Measurements from ENCODE around the gene ASB13.

ASB13 gene

GRCh38 chr10:5613481-5614154, 52.8 kb downstream of the ASB13 start:
- Mint-ChIP-seq H3K27ac (no peak overlapping the region), H3K9me3 (no peaks in the 10 kb centered on the region), H3K4me3 (no peak overlapping the region), H3K4me1 (no peaks in the 10 kb centered on the region), H3K27me3 (peaks cover 8% of the 10 kb centered on the region)
- DNase-seq (no peak), ATAC-seq (no peak)

GRCh38 chr10:5611899-5612680, 54.3 kb downstream of the ASB13 start:
- DNase-seq (no peak), ATAC-seq (no peak)
- Mint-ChIP-seq H3K9me3 (no peaks in the 10 kb centered on the region), H3K27ac (no peak overlapping the region), H3K4me1 (no peaks in the 10 kb centered on the region), H3K27me3 (peaks cover 15% of the 10 kb centered on the region), H3K4me3 (no peak overlapping the region)

DNA sequence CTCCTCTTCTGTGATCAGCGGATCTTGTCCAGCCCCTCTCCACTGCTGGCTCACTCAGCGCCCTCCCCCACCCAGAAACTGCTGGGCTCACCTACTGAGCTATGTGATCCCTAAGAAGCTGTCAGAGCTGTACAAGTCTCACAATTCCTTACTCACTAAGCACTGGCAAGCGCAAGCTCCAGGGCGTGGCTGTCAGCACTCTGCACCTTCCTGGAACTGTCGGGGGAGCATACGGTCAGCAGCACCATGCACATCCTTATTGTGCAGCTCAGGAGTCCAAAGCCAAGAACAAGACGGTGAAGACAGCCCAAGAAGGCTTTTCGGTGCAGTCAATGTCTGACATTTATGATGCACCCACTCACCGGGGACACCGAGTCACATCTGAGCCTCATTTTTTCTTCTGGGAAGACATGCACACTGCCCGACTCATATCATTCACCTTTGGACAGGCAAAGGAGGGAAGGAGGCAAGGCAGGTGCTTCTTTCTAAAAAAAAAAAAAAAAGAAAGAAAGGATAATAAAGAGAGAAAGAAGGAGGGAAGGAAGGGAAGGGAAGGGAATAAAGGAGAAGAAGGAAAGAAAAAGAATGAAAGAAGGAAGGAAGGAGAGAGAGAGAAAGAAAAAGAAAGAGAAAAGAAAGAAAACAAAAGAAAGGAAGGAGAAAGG, 56.3 kb downstream of the ASB13 start:
- ATAC-seq (no peak), DNase-seq (no peak)
- Mint-ChIP-seq H3K27ac (peak overlapping the region in 1 of 2 donors; percentile 68), H3K4me3 (no peak overlapping the region), H3K9me3 (no peaks in the 10 kb centered on the region), H3K4me1 (no peaks in the 10 kb centered on the region), H3K27me3 (peaks cover 15% of the 10 kb centered on the region)

GRCh38 chr10:5608608-5609220, 57.7 kb downstream of the ASB13 start:
- peaks cover 15% of the 10 kb centered on the region for H3K27me3 Mint-ChIP-seq
- ATAC-seq (no peak), DNase-seq (no peak)
- no peak overlapping the region for H3K4me3 Mint-ChIP-seq
- H3K9me3 Mint-ChIP-seq = no peaks in the 10 kb centered on the region
- no peak overlapping the region for H3K27ac Mint-ChIP-seq
- H3K4me1 Mint-ChIP-seq = no peaks in the 10 kb centered on the region

DNA sequence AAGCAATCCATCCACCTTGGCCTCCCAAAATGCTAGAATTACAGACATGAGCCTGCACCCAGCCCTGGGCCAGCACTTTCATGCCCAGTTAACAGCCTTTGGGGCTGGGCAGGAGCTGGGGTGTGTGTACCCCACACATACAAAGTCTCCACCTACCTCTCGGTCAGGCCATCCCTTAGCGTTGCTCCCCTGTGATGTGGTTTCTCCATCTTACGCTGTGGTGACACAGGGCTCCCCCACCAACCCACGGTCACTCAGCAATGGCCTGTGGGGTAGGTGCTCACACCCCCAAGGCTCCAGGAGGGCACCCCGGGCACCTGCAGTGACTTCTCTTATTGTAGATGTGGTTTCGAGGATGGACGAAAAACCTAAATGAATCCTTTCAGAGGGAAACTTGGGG, 58.8 kb downstream of the ASB13 start:
- Mint-ChIP-seq H3K9me3 (no peaks in the 10 kb centered on the region), H3K4me1 (no peaks in the 10 kb centered on the region), H3K27me3 (peaks cover 15% of the 10 kb centered on the region), H3K27ac (no peak overlapping the region), H3K4me3 (no peak overlapping the region)
- no peak for ATAC-seq
- no peak for DNase-seq

GRCh38 chr10:5606864-5607263, 59.5 kb downstream of the ASB13 start:
- peaks cover 15% of the 10 kb centered on the region for H3K27me3 Mint-ChIP-seq
- no peaks in the 10 kb centered on the region for H3K9me3 Mint-ChIP-seq
- H3K4me3 Mint-ChIP-seq = no peak overlapping the region
- H3K27ac Mint-ChIP-seq = no peak overlapping the region
- H3K4me1 Mint-ChIP-seq = no peaks in the 10 kb centered on the region
- DNase-seq (no peak), ATAC-seq (peak; percentile 49)

- peaks cover 15% of the 10 kb centered on the region for H3K27me3 Mint-ChIP-seq
- no peak for DNase-seq
- H3K27ac Mint-ChIP-seq = no peak overlapping the region
Measured at GRCh38 chr10:5606321-5606720, 60.1 kb downstream of the ASB13 start.

DNA sequence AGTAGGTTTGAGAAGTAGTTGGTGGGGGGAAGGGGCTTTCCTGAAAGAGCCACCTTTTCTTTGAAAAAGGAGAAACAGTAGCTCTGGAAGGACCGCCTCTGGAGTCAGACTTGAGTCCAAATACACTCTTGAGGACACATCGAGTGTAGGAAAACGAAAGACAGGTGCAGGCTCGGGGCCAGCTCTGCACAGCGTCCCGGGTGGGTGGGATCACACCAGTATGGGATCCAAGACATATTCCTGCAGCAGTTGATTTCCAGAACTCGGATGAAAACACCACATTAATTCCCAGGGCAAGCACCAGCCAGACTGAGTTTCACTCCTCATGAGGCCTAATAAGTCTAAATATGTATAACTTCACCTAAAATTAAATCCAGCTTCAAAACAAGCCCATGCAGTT, 61.4 kb downstream of the ASB13 start:
- DNase-seq (no peak), ATAC-seq (no peak)
- Mint-ChIP-seq H3K27ac (no peak overlapping the region), H3K27me3 (peaks cover 14% of the 10 kb centered on the region), H3K9me3 (no peaks in the 10 kb centered on the region), H3K4me3 (no peak overlapping the region), H3K4me1 (no peaks in the 10 kb centered on the region)

More at GRCh38 chr10:5606321-5606720, 60.1 kb downstream of the ASB13 start:
- no peaks in the 10 kb centered on the region for H3K4me1 Mint-ChIP-seq
- ATAC-seq = no peak
- H3K4me3 Mint-ChIP-seq = no peak overlapping the region
- H3K9me3 Mint-ChIP-seq = no peaks in the 10 kb centered on the region

DNA sequence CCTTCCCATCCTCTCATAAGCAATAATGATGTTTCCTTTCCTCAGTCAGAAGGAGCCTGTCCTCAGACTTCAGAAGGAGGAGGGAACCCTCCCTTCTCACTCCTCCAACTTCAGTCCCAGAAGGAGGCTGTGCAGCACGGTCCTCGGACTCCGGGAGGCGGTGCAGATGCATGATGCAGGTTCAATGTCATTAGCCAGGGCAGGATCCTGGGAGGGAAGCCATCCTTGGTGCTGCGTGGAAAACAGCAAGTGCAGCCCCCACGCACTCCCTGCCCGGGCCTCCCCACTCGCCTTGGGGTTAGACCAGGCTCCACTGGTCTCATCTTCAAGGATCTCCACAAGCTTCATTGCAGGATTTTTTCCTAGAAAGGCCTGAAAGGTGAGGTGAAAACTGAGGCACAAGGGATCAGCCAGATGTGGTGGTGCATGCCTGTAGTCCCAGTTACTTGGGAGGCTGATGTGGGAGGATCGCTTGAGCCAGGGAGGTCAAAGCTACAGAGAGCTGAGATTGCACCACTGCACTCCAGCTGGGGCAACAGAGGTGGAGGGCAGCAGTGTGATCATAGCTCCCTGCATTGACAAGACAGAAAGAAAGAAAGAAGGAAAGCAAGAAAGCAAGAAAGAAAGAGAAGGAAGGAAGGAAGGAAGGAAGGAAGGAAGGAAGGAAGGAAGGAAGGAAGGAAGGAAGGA, 62.0 kb downstream of the ASB13 start:
- H3K27ac Mint-ChIP-seq = no peak overlapping the region
- H3K4me1 Mint-ChIP-seq = no peaks in the 10 kb centered on the region
- no peaks in the 10 kb centered on the region for H3K9me3 Mint-ChIP-seq
- H3K27me3 Mint-ChIP-seq = peaks cover 10% of the 10 kb centered on the region
- DNase-seq = no peak
- no peak overlapping the region for H3K4me3 Mint-ChIP-seq
- ATAC-seq = no peak

DNA sequence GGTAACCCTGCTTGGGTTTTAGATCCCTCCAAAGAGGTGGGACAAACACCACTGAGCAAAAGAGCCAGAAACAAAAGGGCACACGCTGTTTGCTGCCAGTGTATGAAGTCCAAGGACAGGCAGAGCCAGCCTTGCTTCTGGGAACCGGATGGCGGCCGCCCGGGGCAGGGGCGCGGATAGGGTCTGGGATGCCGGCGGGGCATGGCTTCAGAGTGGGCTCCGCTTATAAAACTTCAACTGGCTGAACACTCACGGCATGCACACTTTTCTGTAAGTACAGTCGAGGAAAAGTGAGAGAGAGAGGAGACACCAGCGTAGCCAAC, 62.6 kb downstream of the ASB13 start:
- DNase-seq (no peak), ATAC-seq (no peak)
- peaks cover 9% of the 10 kb centered on the region for H3K27me3 Mint-ChIP-seq
- H3K4me1 Mint-ChIP-seq = no peaks in the 10 kb centered on the region
- no peak overlapping the region for H3K27ac Mint-ChIP-seq
- no peak overlapping the region for H3K4me3 Mint-ChIP-seq
- H3K9me3 Mint-ChIP-seq = no peaks in the 10 kb centered on the region

GRCh38 chr10:5603091-5603847, 63.1 kb downstream of the ASB13 start:
- no peaks in the 10 kb centered on the region for H3K9me3 Mint-ChIP-seq
- H3K27me3 Mint-ChIP-seq = peaks cover 4% of the 10 kb centered on the region
- no peaks in the 10 kb centered on the region for H3K4me1 Mint-ChIP-seq
- ATAC-seq (no peak), DNase-seq (no peak)
- no peak overlapping the region for H3K27ac Mint-ChIP-seq
- no peak overlapping the region for H3K4me3 Mint-ChIP-seq

GRCh38 chr10:5601826-5602495, 64.4 kb downstream of the ASB13 start:
- Mint-ChIP-seq H3K9me3 (no peaks in the 10 kb centered on the region), H3K27ac (no peak overlapping the region), H3K4me1 (no peaks in the 10 kb centered on the region), H3K4me3 (no peak overlapping the region), H3K27me3 (no peaks in the 10 kb centered on the region)
- DNase-seq (no peak), ATAC-seq (no peak)

- DNase-seq (no peak), ATAC-seq (no peak)
- no peaks in the 10 kb centered on the region for H3K9me3 Mint-ChIP-seq
- H3K4me1 Mint-ChIP-seq = peaks cover 4% of the 10 kb centered on the region
- no peak overlapping the region for H3K27ac Mint-ChIP-seq
- no peak overlapping the region for H3K4me3 Mint-ChIP-seq
- H3K27me3 Mint-ChIP-seq = no peaks in the 10 kb centered on the region
Measured at GRCh38 chr10:5600908-5601307, 65.5 kb downstream of the ASB13 start.

DNA sequence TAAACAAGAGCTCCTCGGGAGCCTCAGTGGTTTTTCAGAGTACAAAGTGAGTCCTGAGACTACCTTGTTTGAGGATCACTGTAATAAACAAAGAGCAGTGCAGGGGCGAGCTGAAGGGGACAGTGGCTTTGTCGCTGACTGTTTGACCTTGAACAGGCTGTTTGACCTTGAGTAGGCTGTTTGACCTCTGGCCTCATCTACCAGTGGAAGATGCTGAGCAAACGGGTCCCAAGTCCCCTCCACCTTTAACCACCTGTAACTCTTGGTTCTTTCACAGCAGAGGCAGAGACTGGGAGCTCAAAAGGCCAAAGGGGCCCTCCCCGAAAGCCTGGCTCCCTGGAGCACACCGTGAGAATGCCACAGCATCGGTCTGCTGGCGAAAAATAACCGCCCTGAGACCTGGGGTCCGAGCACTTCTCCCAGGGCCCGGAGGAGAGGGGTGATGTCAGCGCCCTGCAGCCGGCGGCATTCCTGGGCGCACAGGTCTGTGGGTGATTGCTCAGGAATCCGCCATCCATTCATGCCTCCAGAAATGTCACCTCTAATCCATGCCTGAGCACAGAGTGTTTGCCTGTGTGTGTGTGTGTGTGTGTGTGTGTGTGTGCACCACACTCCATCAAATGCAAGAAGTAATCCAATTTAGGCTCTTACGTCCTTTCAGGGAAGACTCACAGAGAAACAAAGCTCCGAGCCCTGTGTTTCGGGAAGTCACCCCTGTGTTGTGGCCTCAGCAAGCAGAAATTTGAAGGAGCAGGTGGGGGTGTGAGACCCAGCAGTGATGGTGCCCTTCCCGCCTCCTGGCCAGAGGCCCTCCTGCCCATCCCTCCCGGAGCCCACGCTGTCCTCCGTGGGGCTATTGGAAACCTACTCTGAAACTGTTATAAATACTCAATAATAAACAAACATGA, 66.5 kb downstream of the ASB13 start:
- no peaks in the 10 kb centered on the region for H3K9me3 Mint-ChIP-seq
- no peak overlapping the region for H3K27ac Mint-ChIP-seq
- no peak for DNase-seq
- no peak for ATAC-seq
- H3K4me1 Mint-ChIP-seq = peaks cover 6% of the 10 kb centered on the region
- H3K4me3 Mint-ChIP-seq = no peak overlapping the region
- peaks cover 1% of the 10 kb centered on the region for H3K27me3 Mint-ChIP-seq

All from stimulated activated naive CD8-positive, alpha-beta T cell treated with anti-CD3 and anti-CD28 coated beads, Interleukin-15, amount 100 ng/mL, for 72 hours (primary cell).